Uterus (tissue), 2 donors: ENCODE measurements around the gene ESRRA.

ENCODE experiments used
- POLR2A ChIP-seq, 2 donors: fragments of 450-650 bp; IDR thresholded peaks; one replicate each; pipeline ENCODE4 v1.6.1; 2016; ENCODE audit warnings: antibody characterized with exemption in 2 of 2, mild to moderate bottlenecking in 1 of 2, moderate library complexity in 1 of 2
- TF ChIP-seq, protein P1 (sequence below), 4 experiments: fragments of 200-600 bp in 2 of 4; fragments of 450-650 bp in 2 of 4; sonication (generic) in 2 of 4; IDR thresholded peaks; one replicate each; pipeline ENCODE4 v1.5.1; 2016 to 2019; ENCODE audit warnings: antibody characterized with exemption in 4 of 4, mild to moderate bottlenecking in 2 of 4, moderate library complexity in 1 of 4

DNA sequence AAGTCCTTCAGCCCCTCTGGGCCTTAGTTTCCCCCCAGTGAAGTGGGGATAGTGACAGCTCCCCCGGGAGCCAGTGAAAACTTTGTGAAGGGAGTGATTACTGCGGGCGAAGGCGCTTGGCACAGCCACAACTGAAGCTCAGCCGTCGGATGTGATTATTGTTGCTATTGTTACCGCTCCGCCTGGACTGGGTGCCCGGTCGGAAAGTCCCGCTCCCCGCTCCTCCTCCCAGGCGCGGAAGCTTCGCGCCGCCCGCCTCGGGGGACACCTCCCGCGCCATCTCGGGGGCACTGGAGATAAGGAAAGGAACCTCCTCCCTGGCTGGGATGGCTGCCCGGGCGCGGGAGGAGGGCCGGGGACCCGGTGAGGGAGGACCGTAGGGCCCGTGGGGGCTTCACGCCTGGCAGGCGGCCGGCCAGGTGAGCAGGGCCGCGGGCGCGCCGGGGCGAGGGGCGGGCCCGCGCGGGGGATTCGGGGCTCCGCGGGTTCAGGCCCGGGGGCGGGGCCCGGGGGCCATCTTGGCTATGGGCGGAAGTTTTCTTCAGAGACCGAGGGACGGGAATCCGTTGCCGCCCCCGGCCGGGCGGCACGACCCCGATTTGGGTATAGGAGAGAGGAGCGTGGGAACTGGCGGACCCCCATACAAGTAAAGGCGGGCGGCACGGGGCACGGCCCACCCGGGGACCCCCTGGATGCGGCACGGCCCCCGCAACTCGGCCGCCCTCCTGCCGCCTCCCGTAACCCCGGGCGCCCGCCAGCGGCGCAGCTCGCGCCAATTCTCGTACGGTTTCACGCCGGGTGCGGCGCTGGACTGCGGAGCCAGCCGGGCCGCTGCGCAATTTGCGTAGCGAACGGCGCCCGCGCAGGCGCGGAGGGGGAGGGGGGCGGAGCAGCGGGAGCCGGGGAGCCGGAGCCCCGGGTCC is 20.1 kb upstream of the ESRRA start, which contains the start of gene GPR137:
- TF ChIP-seq, protein P1, sequence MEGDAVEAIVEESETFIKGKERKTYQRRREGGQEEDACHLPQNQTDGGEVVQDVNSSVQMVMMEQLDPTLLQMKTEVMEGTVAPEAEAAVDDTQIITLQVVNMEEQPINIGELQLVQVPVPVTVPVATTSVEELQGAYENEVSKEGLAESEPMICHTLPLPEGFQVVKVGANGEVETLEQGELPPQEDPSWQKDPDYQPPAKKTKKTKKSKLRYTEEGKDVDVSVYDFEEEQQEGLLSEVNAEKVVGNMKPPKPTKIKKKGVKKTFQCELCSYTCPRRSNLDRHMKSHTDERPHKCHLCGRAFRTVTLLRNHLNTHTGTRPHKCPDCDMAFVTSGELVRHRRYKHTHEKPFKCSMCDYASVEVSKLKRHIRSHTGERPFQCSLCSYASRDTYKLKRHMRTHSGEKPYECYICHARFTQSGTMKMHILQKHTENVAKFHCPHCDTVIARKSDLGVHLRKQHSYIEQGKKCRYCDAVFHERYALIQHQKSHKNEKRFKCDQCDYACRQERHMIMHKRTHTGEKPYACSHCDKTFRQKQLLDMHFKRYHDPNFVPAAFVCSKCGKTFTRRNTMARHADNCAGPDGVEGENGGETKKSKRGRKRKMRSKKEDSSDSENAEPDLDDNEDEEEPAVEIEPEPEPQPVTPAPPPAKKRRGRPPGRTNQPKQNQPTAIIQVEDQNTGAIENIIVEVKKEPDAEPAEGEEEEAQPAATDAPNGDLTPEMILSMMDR (IDR thresholded peaks at IDR 0.05): no peak
- TF ChIP-seq POLR2A (IDR thresholded peaks at IDR 0.05): peak in 1 of 2 donors; percentile 56
